HG03159 (cell line): ENCODE results near the gene C16orf96.

Source experiments
- ATAC-seq: cut with Tn5 transposase; IDR thresholded peaks from one replicate; pipeline ENCODE4 v1.9.1; 2021; ENCODE audit warnings: mild to moderate bottlenecking, moderate library complexity; ENCODE audit not compliant: unreplicated experiment

Gene C16orf96

DNA sequence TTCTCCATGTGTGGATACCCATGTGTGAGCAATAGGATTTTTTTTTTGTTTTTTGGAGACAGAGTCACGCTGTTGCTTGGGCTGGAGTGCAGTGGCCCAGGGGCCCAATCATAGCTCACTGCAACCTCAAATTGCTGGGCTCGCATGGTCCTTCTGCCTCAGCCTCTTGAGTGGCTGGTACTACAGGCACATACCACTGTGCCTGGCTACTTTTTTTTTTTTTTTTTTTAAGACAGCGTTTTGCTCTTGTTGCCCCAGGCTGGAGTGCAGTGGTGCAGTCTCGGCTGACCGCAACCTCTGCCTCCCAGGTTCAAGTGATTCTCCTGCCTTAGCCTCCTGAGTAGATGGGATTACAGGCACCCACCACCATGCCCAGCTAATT is 85.2 kb downstream of the C16orf96 start:
- no peak for ATAC-seq

DNA sequence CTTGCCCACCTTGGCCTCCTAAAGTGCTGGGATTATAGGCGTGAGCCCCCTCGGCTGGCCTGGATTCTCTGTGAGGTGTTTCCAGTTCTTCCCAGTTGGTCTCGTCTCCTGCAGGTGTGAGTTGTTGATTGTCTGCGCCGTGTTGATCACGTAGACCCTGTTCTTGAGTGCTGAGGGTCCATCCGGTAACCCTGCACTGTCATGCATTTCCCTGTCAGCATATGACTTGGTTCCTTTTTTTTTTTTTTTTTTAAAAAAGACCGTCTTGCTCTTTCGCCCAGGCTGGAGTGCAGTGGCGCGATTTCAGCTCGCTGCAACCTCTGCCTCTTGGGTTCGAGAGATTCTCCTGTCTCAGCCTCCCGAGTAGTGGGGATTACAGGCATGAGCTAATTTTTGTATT is 85.8 kb downstream of the C16orf96 start:
- ATAC-seq = no peak

DNA sequence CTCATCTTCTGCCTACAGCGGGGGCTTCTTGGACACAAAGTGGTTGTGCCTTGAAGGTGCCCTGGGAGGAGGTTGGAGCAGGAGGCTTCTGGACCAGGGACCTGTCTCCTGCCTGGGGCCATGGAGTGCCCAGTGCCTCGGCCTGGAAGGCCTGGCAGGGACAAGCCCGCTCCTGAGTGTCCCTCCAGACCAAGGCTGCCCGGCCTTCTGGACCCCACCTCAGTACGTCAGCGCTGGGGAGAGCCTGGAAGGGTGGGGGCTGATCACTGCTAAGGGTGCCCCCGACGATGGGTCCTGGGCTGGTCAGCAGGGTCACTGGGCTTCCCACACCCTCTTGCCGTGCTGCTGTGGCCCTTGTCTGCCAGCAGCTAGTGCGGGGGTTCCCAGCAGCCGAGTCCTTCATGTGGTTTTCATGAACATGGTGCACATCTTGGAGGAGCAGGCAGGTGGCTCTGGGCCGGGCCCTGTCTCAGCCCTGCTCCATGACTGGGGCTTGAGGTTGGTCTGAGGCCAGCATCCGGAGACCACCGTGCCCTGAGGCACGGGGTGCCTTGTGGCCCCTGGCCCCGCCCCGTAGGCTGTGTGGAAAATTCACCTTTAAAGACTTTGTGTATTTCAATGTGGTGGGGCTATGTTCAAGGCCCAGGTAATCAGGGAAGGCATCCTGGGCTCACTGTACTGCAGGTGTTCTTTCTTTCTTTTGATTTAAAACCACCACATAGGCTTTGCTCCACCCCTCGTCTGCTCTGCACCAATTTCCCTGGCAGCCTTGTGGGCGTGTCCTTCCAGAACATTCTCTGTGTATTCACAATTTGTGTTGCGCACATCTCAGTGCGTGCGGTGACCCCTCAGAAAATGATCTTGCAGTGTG is 90.9 kb downstream of the C16orf96 start:
- no peak for ATAC-seq

DNA sequence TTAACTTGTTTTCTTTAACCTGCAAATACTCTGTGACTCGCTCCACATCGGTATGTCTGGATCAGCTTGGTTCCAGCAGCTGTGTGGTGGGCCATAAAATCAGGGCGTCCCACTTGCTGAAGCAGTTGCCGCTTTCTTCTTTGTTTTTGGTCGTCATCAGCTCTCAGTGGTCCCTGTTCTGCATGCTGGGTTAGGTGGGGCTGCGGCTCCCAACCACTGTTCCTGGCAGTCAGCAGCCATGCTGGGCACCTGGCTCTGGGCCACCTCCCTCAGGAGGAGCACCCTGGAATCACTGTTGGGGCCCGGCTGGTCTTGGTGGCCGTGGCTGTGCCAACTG is 91.5 kb downstream of the C16orf96 start:
- no peak for ATAC-seq

DNA sequence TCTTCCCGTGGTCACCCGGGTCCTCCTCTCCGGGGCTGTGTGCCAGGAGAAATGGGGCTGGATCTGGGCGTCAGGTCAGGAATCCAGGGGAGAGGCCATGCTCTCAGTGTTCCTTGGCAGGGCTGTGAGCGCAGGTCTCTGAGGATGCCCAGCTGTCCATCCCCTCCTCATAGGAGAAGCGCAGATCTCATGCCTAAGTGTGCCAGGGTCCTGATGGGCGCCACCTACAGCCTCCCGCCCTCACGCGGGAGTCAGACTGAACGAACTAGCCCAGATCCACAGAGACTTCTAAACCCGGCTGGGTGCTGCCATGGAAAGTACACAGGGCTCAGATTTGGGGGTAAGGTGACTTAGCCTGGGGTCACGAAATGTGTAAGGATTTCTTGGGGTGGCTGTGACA is 92.8 kb downstream of the C16orf96 start:
- no peak for ATAC-seq

DNA sequence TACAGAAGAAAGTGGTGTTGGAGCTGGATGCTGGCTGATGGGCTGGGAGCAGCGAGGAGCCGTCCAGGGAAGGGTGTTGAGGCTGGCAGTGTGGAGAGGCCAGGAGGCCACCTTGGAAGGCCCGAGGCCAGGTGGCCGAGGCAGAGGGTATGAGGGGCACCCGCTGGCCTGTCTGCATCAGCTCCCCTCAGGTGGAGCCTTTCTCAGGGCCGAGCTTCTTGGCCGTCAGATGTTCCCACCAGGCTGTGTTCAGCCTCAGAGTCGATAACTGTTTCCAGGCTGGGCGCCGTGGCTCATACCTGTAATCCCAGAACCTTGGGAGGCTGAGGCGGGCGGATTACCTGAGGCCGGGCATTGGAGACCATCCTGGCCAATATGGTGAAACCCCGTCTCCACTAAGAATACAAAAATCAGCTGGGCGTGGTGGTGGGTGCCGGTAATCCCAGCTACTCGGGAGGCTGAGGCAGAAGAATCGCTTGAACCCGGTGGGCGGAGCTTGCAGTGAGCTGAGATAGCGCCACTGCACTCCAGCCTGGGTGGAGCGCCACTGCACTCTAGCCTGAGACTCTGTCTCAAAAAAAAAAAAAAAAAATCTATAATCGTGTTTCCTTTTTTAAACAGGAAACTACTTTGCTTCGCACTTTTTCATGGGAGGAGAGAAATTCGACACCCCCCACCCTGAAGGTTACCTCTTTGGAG is 93.8 kb downstream of the C16orf96 start:
- no peak for ATAC-seq
